ENCODE results near the gene CITED2.

The CITED2 gene

GRCh38 chr6:139381216-139381865 is 6.9 kb upstream of the CITED2 start:
- no peak for DNase-seq

GRCh38 chr6:139380611-139381010 is 6.2 kb upstream of the CITED2 start:
- DNase-seq, result no peak

GRCh38 chr6:139380168-139380567 is 5.7 kb upstream of the CITED2 start:
- no peak for DNase-seq

- no peak for DNase-seq
Measured at GRCh38 chr6:139378882-139379341, 4.5 kb upstream of the CITED2 start.

GRCh38 chr6:139378226-139378625 is 3.8 kb upstream of the CITED2 start:
- DNase-seq, result no peak

- no peak for DNase-seq
Measured at GRCh38 chr6:139376604-139377218, 2.3 kb upstream of the CITED2 start.

GRCh38 chr6:139376017-139376330 is 1.5 kb upstream of the CITED2 start:
- DNase-seq, result peak; percentile 47

- DNase-seq, result peak; percentile 97
Measured at GRCh38 chr6:139375226-139376016, 973 bp upstream of the CITED2 start.

GRCh38 chr6:139373928-139374356 is 506 bp downstream of the CITED2 start:
- no peak for DNase-seq

- peak; percentile 63 for DNase-seq
Measured at GRCh38 chr6:139373154-139373927, 1.1 kb downstream of the CITED2 start.

GRCh38 chr6:139372326-139373153 is 1.9 kb downstream of the CITED2 start:
- DNase-seq, result no peak

- no peak for DNase-seq
Measured at GRCh38 chr6:139371421-139372203, 2.8 kb downstream of the CITED2 start.

- DNase-seq, result no peak
Measured at GRCh38 chr6:139370999-139371345, 3.5 kb downstream of the CITED2 start.

GRCh38 chr6:139370283-139370998 is 4.0 kb downstream of the CITED2 start:
- DNase-seq, result peak; percentile 73

- DNase-seq, result peak; percentile 82
Measured at GRCh38 chr6:139369568-139370282, 4.7 kb downstream of the CITED2 start.

- DNase-seq, result no peak
Measured at GRCh38 chr6:139369068-139369467, 5.4 kb downstream of the CITED2 start.

GRCh38 chr6:139368661-139369060 is 5.8 kb downstream of the CITED2 start:
- no peak for DNase-seq

GRCh38 chr6:139367810-139368351 is 6.6 kb downstream of the CITED2 start:
- no peak for DNase-seq

GRCh38 chr6:139364982-139365379 is 9.5 kb downstream of the CITED2 start:
- DNase-seq, result no peak
